ENCODE measurements around the gene CLDN9. TPM values are rescaled to one million over a fixed set of nuclear protein-coding genes. Genes with fewer than 3 reads are reported as not detected.

Gene CLDN9
- total RNA-seq, 2 donors from 2014 or later, result 0.14 TPM; not detected in 1

DNA sequence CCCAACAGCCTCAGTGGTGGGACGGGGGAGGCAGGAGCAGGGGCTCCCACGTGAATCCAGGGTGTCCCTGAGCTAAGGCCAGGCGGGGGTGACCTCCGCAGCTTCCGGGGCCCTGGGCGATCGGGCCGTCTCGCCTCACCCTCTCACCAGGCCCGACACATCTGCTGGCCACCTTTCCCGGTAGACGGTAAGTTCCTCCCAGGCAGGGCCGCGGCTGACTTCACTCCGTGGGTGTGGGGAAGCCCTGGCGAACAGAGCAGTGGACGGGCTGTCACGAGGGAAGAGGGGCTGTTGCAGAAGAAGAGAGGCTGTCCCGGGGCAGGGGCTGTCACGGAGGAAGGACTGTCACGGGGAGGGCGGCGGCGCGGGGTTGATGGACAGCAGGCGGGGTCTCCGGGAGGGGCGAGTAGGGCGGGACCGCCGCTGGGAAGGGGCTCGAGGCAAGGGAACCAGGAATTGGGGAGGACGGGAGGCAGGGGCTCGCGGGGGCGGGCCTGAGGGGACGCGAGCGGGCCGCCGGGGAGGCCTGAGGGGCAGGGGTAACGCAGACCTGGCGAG is 33.0 kb upstream of the CLDN9 start:
- Mint-ChIP-seq H3K27ac (peak overlapping the region; percentile 60), H3K36me3 (ENCODE audit: insufficient read depth in 2 of 2) (peaks cover 1 to 7% of the 10 kb centered on the region in 2 donors), H3K4me1 (ENCODE audit: low read depth) (peaks cover 19% of the 10 kb centered on the region), H3K27me3 (ENCODE audit: low read depth) (no peaks in the 10 kb centered on the region), H3K4me3 (peak overlapping the region; percentile 48 to 91), H3K9me3 (no peaks in the 10 kb centered on the region)
- ATAC-seq (replicated peaks in 1 of 2) (peak; percentile 16 to 20), DNase-seq (peak in 1 of 2 donors; percentile 53)

DNA sequence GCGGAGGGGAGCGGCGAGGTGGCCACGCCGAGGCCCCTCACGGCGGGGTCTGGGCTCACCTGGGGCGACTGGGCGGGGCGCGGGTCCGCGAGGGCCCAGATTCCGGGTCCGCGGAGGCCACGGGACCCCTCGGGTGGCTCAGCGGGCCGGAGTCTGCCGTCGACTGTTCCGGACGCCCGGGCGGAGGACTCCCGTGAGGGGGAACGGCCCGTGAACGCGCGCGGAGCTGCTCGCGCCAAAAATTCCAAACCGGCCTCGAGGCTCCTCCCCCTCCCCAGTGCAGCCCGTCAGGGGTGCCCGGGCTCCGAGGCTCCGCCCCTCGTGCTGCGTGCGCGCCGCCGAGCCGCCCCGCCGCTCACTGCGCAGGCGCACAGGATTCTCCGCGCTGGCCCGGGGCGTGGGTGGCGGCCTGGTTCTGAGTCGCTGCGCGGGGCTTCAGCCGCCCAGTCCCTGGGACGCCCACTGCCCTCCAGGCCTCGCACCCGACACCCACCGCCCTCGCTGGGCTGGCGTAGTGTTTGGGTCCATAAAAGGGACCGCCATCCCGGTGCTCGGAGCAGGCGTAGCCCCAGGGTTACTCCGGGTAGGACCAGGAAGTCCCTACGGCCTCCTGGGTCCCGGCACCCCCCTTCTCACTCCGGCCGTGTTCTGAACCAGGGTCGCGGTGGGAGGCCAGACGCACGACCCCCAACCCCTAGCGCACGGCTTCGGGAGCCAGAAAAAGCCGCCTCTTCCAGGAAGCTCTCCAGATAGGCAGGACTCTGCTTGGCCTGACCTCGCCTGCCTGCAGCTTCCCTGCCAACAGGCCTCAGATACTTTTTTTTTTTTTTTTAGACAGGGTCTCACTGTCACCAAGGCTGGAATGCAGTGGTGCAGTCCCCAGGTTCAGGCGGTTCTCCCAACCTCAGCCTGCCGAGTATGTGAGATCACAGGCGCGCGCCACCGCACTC is 32.2 kb upstream of the CLDN9 start, which contains the start of gene PKMYT1:
PKMYT1 (minus strand) TSS at position 220 of the 950 bp plus-strand sequence. CDS start 789 bp downstream, outside the sequence.
- Mint-ChIP-seq H3K36me3 (ENCODE audit: insufficient read depth in 2 of 2) (peaks cover 1 to 7% of the 10 kb centered on the region in 2 donors), H3K4me1 (ENCODE audit: low read depth) (peaks cover 19% of the 10 kb centered on the region), H3K27me3 (ENCODE audit: low read depth) (no peaks in the 10 kb centered on the region), H3K4me3 (peak within 1 kb of the TSS; percentile 48 to 91), H3K27ac (peak within 1 kb of the TSS; percentile 90), H3K9me3 (no peaks in the 10 kb centered on the region)
- DNase-seq (peak; percentile 96 to 99), ATAC-seq (replicated peaks in 1 of 2) (peak; percentile 86 to 88)

DNA sequence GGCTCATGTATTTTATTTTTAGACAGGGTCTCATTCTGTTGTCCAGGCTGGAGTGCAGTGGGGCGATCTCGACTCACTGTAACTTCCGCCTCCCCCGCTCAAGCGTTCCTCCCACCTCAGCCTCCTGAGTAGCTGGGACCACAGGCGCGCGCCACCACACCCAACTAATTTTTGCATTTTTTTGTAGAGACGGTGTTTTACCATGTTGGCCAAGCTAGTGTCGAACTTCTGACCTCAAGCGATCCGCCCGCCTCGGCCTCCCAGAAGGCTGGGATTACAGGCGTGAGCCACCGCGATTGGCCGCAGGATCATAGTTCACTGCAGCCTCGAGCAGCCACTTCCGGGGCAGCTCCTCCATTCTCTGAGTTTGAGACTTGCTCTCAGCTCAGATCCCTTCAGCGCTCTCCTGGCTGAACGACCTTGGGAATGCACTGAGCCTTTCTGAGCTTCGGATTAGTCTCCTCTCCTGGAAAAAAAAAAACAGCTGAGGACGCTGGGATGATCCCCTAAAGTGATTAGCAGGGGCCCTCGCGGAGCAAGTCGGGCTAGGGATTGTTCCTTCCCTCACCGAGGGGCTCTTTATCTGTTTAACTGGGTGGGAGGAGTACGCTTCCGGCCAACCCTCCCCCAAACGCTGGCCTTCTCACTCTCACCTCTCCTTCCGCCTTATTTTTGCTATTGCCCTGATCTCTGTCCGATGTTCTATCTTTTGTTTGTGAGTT is 31.4 kb upstream of the CLDN9 start:
- ATAC-seq (replicated peaks in 1 of 2) (no peak), DNase-seq (no peak)
- peak overlapping the region; percentile 48 to 91 for H3K4me3 Mint-ChIP-seq
- H3K9me3 Mint-ChIP-seq, result no peaks in the 10 kb centered on the region
- peaks cover 1 to 7% of the 10 kb centered on the region in 2 donors for H3K36me3 Mint-ChIP-seq (ENCODE audit: insufficient read depth in 2 of 2)
- H3K4me1 Mint-ChIP-seq (ENCODE audit: low read depth), result peaks cover 19% of the 10 kb centered on the region
- peak overlapping the region; percentile 90 for H3K27ac Mint-ChIP-seq
- H3K27me3 Mint-ChIP-seq (ENCODE audit: low read depth), result no peaks in the 10 kb centered on the region

DNA sequence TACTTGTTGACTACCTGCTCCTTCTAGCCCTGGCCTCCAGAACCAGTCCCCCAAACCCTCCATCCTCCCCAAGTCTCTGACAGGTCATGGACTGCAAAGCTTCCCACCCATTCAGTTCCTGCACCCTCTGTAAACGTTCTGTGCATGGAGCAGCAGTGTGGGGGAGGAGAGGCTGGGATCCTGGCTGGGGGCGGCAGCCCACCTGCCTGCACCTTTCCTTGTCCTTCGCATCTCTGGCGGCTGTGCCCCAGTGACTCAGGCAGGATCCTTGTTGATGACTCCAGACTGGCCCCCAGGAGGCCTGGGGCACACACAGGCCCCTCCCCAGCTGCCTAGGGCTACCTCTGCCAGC is 30.8 kb upstream of the CLDN9 start:
- Mint-ChIP-seq H3K27ac (no peak overlapping the region), H3K36me3 (ENCODE audit: insufficient read depth in 2 of 2) (peaks cover 1 to 7% of the 10 kb centered on the region in 2 donors), H3K4me3 (peak overlapping the region; percentile 48 to 91), H3K9me3 (no peaks in the 10 kb centered on the region), H3K27me3 (ENCODE audit: low read depth) (no peaks in the 10 kb centered on the region), H3K4me1 (ENCODE audit: low read depth) (peaks cover 19% of the 10 kb centered on the region)
- no peak for ATAC-seq (replicated peaks in 1 of 2)
- no peak for DNase-seq

DNA sequence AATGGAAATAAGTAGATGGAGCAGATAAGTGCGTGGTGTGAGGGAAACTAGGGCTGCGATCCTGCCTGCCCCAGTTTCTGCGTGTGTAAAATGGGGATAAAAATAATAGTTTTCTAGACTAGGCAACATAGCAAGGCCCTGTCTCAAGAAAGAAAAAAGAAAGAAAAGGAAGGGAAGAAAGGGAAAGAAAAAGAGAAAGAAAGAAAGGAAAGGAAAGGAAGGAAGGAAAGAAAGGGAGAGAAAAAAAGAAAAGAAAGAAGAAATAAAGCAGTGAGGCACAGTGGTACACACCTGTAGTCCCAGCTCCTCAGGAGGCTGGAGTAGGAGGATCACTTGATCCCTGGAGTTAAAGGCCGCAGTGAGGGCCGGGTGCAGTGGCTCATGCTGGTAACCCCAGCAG is 30.3 kb upstream of the CLDN9 start:
- Mint-ChIP-seq H3K4me3 (peak overlapping the region; percentile 3 to 34), H3K27me3 (ENCODE audit: low read depth) (no peaks in the 10 kb centered on the region), H3K27ac (no peak overlapping the region), H3K36me3 (ENCODE audit: insufficient read depth in 2 of 2) (peaks cover 1 to 7% of the 10 kb centered on the region in 2 donors), H3K9me3 (no peaks in the 10 kb centered on the region), H3K4me1 (ENCODE audit: low read depth) (peaks cover 19% of the 10 kb centered on the region)
- ATAC-seq (replicated peaks in 1 of 2) (no peak), DNase-seq (no peak)

DNA sequence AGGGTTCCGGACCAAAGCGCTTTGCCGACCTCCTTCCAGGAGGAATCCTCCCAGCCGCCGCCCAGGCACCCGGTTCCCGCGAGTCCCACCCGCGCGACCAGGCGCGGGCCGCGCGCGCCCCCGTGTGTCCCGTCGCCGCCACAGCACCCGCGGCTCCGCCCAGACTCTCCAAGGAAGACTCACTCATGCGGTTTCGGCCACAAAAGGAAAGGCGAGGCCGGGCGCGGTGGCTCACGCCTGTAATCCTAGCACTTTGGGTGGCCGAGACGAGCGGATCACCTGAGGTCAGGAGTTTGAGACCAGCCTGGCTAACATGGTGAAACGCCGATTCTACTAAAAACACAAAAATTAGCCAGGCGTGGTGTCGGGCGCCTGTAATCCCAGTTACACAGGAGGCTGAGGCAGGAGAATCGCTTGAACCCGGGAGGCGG is 29.0 kb upstream of the CLDN9 start:
- Mint-ChIP-seq H3K9me3 (no peaks in the 10 kb centered on the region), H3K27ac (no peak overlapping the region)
- peak; percentile 58 to 68 for ATAC-seq (replicated peaks in 1 of 2)

DNA sequence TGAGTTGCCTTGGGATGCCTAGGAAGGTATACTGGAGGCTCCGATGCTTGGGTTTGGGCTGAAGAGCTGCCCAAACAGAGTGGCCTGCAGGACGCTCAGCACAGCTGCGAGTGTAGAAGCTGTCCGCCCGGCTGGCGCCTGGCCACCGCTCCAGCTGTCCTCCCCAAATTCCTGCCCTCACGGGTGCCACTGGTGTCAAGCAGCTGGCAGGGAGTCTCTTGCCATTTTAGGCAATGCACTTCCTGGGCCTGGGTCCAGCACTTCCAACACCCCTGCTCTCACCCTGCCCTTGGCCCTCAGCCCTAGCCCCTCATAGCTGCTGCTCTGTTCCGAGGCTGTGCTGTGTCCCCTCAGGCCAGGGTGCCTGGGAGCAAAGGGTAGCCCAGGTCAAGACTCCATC is 27.3 kb upstream of the CLDN9 start:
- Mint-ChIP-seq H3K36me3 (ENCODE audit: insufficient read depth in 2 of 2) (no peaks in the 10 kb centered on the region), H3K27ac (no peak overlapping the region), H3K27me3 (ENCODE audit: low read depth) (no peaks in the 10 kb centered on the region), H3K9me3 (no peaks in the 10 kb centered on the region), H3K4me3 (no peak overlapping the region), H3K4me1 (ENCODE audit: low read depth) (peaks cover 19% of the 10 kb centered on the region)
- DNase-seq (no peak), ATAC-seq (replicated peaks in 1 of 2) (no peak)

More for the DNA sequence above, 29.0 kb upstream of the CLDN9 start:
- peaks cover 0 to 3% of the 10 kb centered on the region in 2 donors for H3K36me3 Mint-ChIP-seq (ENCODE audit: insufficient read depth in 2 of 2)
- H3K4me1 Mint-ChIP-seq (ENCODE audit: low read depth), result peaks cover 19% of the 10 kb centered on the region
- H3K4me3 Mint-ChIP-seq, result peak overlapping the region; percentile 68
- no peaks in the 10 kb centered on the region for H3K27me3 Mint-ChIP-seq (ENCODE audit: low read depth)
- DNase-seq, result peak; percentile 72 to 85

DNA sequence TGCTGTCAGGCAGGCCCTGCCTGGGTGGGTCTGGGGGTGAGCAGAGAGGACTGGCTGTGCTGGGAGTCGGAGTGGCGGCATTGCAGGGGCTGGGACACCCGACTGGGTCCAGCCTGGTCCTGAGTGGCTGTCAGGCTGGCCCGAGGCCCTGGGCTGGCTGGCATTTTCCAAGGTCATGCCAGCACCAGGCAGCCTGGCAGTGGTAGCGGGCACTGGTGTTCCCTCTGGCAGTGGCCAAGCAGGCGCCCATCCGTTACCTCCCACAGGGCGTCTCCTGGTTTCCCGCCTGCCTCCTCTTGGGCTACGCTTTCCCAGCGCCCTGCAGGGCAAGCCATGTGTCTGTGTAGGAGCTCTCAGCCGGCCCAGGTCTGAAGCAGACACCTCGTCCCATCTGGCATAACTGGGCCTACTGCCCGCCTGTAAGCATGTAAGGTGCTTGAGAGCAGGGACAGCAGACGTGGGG is 26.8 kb upstream of the CLDN9 start:
- no peak overlapping the region for H3K27ac Mint-ChIP-seq
- no peak overlapping the region for H3K4me3 Mint-ChIP-seq
- ATAC-seq (replicated peaks in 1 of 2), result no peak
- no peaks in the 10 kb centered on the region for H3K27me3 Mint-ChIP-seq (ENCODE audit: low read depth)
- H3K36me3 Mint-ChIP-seq (ENCODE audit: insufficient read depth in 2 of 2), result no peaks in the 10 kb centered on the region
- no peak for DNase-seq
- H3K9me3 Mint-ChIP-seq, result no peaks in the 10 kb centered on the region
- peaks cover 15% of the 10 kb centered on the region for H3K4me1 Mint-ChIP-seq (ENCODE audit: low read depth)

DNA sequence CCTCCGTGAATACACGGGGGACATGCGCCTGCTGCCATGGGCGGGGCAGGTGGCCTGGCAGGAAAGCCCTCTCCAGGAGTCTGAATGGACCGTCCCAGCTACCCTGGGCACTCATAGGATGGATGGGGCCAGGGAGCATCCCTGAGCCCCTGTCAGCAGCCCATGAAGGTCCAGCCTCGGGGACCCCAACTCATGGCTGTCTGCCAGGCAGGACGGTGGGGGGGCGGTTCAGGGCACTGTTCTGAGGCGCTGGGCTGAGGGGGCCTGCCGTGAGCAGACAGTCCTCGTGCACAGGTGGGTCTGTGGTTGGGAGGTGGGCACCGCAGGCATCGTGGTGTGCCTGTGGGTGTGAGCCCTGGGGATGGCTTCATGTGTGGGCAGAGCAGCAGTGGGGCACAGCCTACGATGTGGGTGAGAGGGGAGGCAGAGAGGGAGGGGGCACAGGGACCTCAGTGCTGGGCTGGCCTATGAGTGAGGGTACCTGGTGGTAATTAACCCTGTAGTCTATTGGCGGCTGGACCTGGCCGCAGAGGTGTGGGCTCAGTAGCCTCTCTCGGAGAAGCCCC is 26.0 kb upstream of the CLDN9 start:
- Mint-ChIP-seq H3K27ac (no peak overlapping the region), H3K27me3 (ENCODE audit: low read depth) (no peaks in the 10 kb centered on the region), H3K4me1 (ENCODE audit: low read depth) (peaks cover 7% of the 10 kb centered on the region), H3K9me3 (no peaks in the 10 kb centered on the region), H3K4me3 (no peak overlapping the region), H3K36me3 (ENCODE audit: insufficient read depth in 2 of 2) (no peaks in the 10 kb centered on the region)
- no peak for ATAC-seq (replicated peaks in 1 of 2)
- no peak for DNase-seq

DNA sequence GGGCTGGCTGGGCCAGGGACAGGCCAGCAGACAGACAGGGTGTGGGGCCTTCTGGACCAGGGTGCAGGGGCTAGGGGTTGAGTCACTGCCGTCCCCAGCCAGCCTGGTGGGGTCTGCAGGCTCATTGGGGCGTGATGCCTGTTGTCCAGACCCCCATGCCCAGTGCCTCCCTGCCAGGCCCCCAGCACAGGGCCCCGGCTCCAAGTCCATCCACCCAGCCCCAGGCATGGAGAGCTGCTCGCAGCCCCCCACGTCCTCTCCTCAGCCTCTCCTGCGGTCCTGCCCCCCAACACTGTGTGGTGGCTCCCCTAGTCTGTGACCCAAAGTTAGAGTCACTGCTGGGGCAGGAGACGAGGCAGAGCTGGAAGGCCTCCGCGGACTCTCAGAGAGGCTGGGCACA is 25.4 kb upstream of the CLDN9 start:
- no peaks in the 10 kb centered on the region for H3K27me3 Mint-ChIP-seq (ENCODE audit: low read depth)
- DNase-seq (no peak), ATAC-seq (replicated peaks in 1 of 2) (no peak)
- H3K4me3 Mint-ChIP-seq, result no peak overlapping the region
- H3K4me1 Mint-ChIP-seq (ENCODE audit: low read depth), result peaks cover 4% of the 10 kb centered on the region
- no peaks in the 10 kb centered on the region for H3K9me3 Mint-ChIP-seq
- H3K27ac Mint-ChIP-seq, result no peak overlapping the region
- H3K36me3 Mint-ChIP-seq (ENCODE audit: insufficient read depth in 2 of 2), result no peaks in the 10 kb centered on the region

DNA sequence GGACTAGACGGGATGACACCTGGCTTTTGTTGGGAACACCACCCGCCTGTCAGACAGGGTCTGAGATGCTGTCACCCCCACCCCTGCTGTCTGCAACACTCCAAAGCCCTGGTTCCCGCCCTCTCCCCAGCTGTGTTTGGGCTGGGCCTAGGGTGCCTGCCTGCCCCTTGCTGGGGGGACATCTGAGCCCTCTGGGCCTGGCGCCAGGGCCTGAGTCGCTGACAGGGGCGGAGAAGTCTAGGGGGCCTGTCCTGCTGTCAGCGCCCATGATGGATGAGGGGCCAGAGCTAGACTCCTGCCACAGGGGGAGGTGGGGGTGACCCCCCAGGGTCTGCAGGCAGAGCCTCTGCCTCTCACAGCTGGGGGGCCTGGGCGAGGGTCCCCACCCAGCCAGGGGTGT is 24.9 kb upstream of the CLDN9 start:
- Mint-ChIP-seq H3K36me3 (ENCODE audit: insufficient read depth in 2 of 2) (no peaks in the 10 kb centered on the region), H3K27ac (no peak overlapping the region), H3K27me3 (ENCODE audit: low read depth) (no peaks in the 10 kb centered on the region), H3K9me3 (no peaks in the 10 kb centered on the region), H3K4me3 (no peak overlapping the region), H3K4me1 (ENCODE audit: low read depth) (peaks cover 4% of the 10 kb centered on the region)
- ATAC-seq (replicated peaks in 1 of 2), result no peak
- no peak for DNase-seq

DNA sequence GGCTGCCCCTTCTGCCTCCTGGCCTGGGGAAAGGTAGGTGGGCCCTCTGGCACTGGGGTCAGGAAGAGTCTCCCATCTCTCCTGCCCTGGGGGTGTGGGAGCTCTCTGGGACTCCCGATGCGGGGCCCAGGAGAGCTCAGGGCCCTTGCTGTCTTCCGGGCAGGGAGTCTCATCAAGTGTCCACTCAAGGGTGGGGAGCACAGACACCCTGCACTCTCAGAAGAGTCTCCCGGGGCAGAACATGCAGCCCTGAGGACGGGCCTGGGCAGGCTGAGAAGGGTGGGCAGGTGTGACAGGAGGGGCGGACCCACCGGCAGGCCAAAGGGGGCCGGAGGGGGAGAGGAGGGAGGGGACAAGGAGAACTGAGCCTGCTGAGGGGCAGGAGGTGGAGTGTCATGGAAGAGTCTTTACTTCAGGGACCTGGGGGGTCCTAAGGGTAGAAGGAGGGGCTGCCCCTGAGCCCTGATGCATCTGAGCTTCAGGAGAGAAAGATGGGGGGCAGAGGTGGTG is 24.1 kb upstream of the CLDN9 start:
- Mint-ChIP-seq H3K27me3 (ENCODE audit: low read depth) (no peaks in the 10 kb centered on the region), H3K27ac (no peak overlapping the region), H3K9me3 (no peaks in the 10 kb centered on the region), H3K4me1 (ENCODE audit: low read depth) (peaks cover 4% of the 10 kb centered on the region), H3K36me3 (ENCODE audit: insufficient read depth in 2 of 2) (no peaks in the 10 kb centered on the region), H3K4me3 (no peak overlapping the region)
- DNase-seq (no peak), ATAC-seq (replicated peaks in 1 of 2) (no peak)
